ENCODE results near the gene RAD51AP2.

DNA sequence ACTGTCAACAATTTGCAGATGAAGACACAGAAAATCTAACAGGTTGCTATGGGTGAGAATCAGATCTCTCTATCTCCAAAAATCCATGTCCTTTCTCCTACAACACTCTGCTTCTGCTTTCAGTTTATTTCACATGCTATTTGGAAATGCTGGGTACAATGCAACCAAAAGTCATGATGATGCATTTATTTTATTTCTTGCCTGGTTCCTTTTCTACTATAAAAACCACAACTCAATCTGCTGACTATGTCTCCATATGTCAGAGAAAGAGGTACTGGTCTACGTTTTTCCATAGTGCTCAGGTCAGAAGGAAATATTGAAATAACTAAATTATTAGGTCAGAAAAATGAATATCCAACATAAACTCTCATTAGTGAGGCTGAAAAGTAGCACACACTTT, 20.5 kb downstream of the RAD51AP2 start:
- TF ChIP-seq POLR2A (IDR thresholded peaks at IDR 0.05): no peak
- TF ChIP-seq, protein P1, sequence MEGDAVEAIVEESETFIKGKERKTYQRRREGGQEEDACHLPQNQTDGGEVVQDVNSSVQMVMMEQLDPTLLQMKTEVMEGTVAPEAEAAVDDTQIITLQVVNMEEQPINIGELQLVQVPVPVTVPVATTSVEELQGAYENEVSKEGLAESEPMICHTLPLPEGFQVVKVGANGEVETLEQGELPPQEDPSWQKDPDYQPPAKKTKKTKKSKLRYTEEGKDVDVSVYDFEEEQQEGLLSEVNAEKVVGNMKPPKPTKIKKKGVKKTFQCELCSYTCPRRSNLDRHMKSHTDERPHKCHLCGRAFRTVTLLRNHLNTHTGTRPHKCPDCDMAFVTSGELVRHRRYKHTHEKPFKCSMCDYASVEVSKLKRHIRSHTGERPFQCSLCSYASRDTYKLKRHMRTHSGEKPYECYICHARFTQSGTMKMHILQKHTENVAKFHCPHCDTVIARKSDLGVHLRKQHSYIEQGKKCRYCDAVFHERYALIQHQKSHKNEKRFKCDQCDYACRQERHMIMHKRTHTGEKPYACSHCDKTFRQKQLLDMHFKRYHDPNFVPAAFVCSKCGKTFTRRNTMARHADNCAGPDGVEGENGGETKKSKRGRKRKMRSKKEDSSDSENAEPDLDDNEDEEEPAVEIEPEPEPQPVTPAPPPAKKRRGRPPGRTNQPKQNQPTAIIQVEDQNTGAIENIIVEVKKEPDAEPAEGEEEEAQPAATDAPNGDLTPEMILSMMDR (IDR thresholded peaks at IDR 0.05): no peak

All from testis (tissue), 2 donors.